Natural killer cell (primary cell): ENCODE measurements around the gene SEH1L. TPM values are rescaled to one million over a fixed set of nuclear protein-coding genes. Genes with fewer than 3 reads are reported as not detected.
A peak's percentile ranks its signal among the peaks of the same experiment; 100 is the strongest.

Experiments used
- ATAC-seq, 3 donors: fragments of 150-1000 bp in 2 of 3; fragments of 200-7000 bp in 1 of 3; cut with Tn5 transposase; 1 replicate in 1 of 3; 2 replicates in 2 of 3; pipeline ENCODE4 v1.10.0; 2021; ENCODE audit warnings: mild to moderate bottlenecking in 2 of 3, moderate library complexity in 2 of 3
- DNase-seq, 2 donors: peaks; one replicate each; pipeline versions ENCODE4 v3.0.0 to v3.0.0-alpha.2; 2013 to 2021; ENCODE audit warnings: mixed read lengths in 1 of 2
- H3K27ac ChIP-seq: one replicate; pipeline ENCODE4 v1.5.1; 2013; ENCODE audit warnings: mild to moderate bottlenecking, low read length
- H3K27me3 ChIP-seq: one replicate; pipeline ENCODE4 v1.6.1; 2013; ENCODE audit warnings: low read length; ENCODE audit not compliant: control insufficient read depth, insufficient read depth
- H3K36me3 ChIP-seq: one replicate; pipeline ENCODE4 v1.6.1; 2013; ENCODE audit warnings: low read length; ENCODE audit not compliant: control insufficient read depth, insufficient read depth
- H3K4me1 ChIP-seq: one replicate; pipeline ENCODE4 v1.6.1; 2013; ENCODE audit warnings: low read length; ENCODE audit not compliant: control insufficient read depth, insufficient read depth
- H3K4me3 ChIP-seq: one replicate; pipeline ENCODE4 v1.5.1; 2013; ENCODE audit warnings: low read length
- H3K9me3 ChIP-seq: one replicate; pipeline ENCODE4 v1.6.1; 2013; ENCODE audit warnings: low read length; ENCODE audit not compliant: control insufficient read depth, insufficient read depth
- H3K27ac Mint-ChIP-seq, 2 donors: one replicate each; pipeline ENCODE4 v1.8.0; 2022; ENCODE audit warnings: mild to moderate bottlenecking in 2 of 2, mixed read lengths in 2 of 2, moderate library complexity in 1 of 2
- H3K27me3 Mint-ChIP-seq, 2 donors: one replicate each; pipeline ENCODE4 v1.8.0; 2022; ENCODE audit warnings: low read depth in 2 of 2, mixed read lengths in 2 of 2
- H3K36me3 Mint-ChIP-seq: one replicate; pipeline ENCODE4 v1.8.0; 2022; ENCODE audit warnings: mixed read lengths
- H3K4me1 Mint-ChIP-seq, 2 donors: one replicate each; pipeline ENCODE4 v1.8.0; 2022; ENCODE audit warnings: mixed read lengths in 2 of 2
- H3K4me3 Mint-ChIP-seq: one replicate; pipeline ENCODE4 v1.8.0; 2022; ENCODE audit warnings: mild to moderate bottlenecking, moderate library complexity, mixed read lengths
- H3K9me3 Mint-ChIP-seq, 2 donors: one replicate each; pipeline ENCODE4 v1.8.0; 2022; ENCODE audit warnings: mixed read lengths in 2 of 2
- CTCF ChIP-seq: fragments of 200-600 bp; IDR thresholded peaks from one replicate; pipeline ENCODE4 v1.8.0; 2022; ENCODE audit warnings: antibody characterized with exemption
- WGBS: methylation state at CpG from one replicate; pipeline ENCODE4 v1.1.7; 2013; ENCODE audit warnings: missing lambda C conversion rate; ENCODE audit not compliant: insufficient coverage; 5-methylcytosine and 5-hydroxymethylcytosine counted together
- intact Hi-C: fragments of 100-400 bp; cut with micrococcal nuclease; formaldehyde crosslinking; loops from one replicate; pipeline ENCODE4 v1.14.2; 2022
- total RNA-seq, 4 donors: library from RNA; stranded (reverse); fragments of 120-200 nt in 1 of 4; gene quantifications; one replicate each; pipeline versions ENCODE4 v1.2.3 to v1.2.4, GENCODE V29; 2013 to 2022

Gene SEH1L
- total RNA-seq, 3 donors from 2014 or later (not counting 1 experiment from before 2014, with no cell fraction given) = 24.5 to 28.4 (median 26.5) TPM

GRCh38 chr18:12944709-12945108 is 3.1 kb upstream of the SEH1L start:
- H3K27ac ChIP-seq = no peak overlapping the region
- DNase-seq = peak in 1 of 2 donors; percentile 13
- intact Hi-C loops = loop anchor here (5.0 kb wide), 2 partner anchors 62 to 783 kb away; partner anchors contain the start of genes FAM210A, PTPN2 and RNMT
- no peaks in the 10 kb centered on the region for H3K9me3 ChIP-seq
- peaks cover 17% of the 10 kb centered on the region for H3K4me1 ChIP-seq
- H3K27me3 Mint-ChIP-seq = no peaks in the 10 kb centered on the region
- no peaks in the 10 kb centered on the region for H3K36me3 ChIP-seq
- 72% methylated on average over 4 of the region's 4 CpGs for WGBS
- no peaks in the 10 kb centered on the region for H3K27me3 ChIP-seq
- no peak for TF ChIP-seq CTCF
- H3K36me3 Mint-ChIP-seq = no peaks in the 10 kb centered on the region
- no peak overlapping the region for H3K27ac Mint-ChIP-seq
- H3K4me1 Mint-ChIP-seq = peaks cover 11 to 16% of the 10 kb centered on the region in 2 donors
- H3K9me3 Mint-ChIP-seq = no peaks in the 10 kb centered on the region
- no peak for ATAC-seq
- H3K4me3 ChIP-seq = no peak overlapping the region
- no peak overlapping the region for H3K4me3 Mint-ChIP-seq

GRCh38 chr18:12946549-12947284 is 1.1 kb upstream of the SEH1L start:
- peak overlapping the region; percentile 90 to 92 for H3K27ac Mint-ChIP-seq
- intact Hi-C loops = loop anchor here (5.0 kb wide), 2 partner anchors 64 to 781 kb away; partner anchors contain the start of genes FAM210A, PTPN2 and RNMT
- no peak for TF ChIP-seq CTCF
- H3K4me3 Mint-ChIP-seq = peak overlapping the region; percentile 97
- H3K36me3 ChIP-seq = no peaks in the 10 kb centered on the region
- ATAC-seq (no peak), DNase-seq (no peak)
- H3K27me3 Mint-ChIP-seq = no peaks in the 10 kb centered on the region
- no peaks in the 10 kb centered on the region for H3K27me3 ChIP-seq
- H3K9me3 Mint-ChIP-seq = no peaks in the 10 kb centered on the region
- H3K36me3 Mint-ChIP-seq = no peaks in the 10 kb centered on the region
- WGBS = 7% methylated on average over 15 of the region's 15 CpGs
- peaks cover 11 to 16% of the 10 kb centered on the region in 2 donors for H3K4me1 Mint-ChIP-seq
- no peaks in the 10 kb centered on the region for H3K9me3 ChIP-seq
- H3K4me1 ChIP-seq = peaks cover 17% of the 10 kb centered on the region
- peak overlapping the region; percentile 93 for H3K27ac ChIP-seq
- peak overlapping the region; percentile 93 for H3K4me3 ChIP-seq

GRCh38 chr18:12948050-12948804 is 416 bp downstream of the SEH1L start:
- no peaks in the 10 kb centered on the region for H3K36me3 Mint-ChIP-seq
- Histone ChIP-seq H3K36me3 (no peaks in the 10 kb centered on the region), H3K9me3 (no peaks in the 10 kb centered on the region), H3K27ac (peak overlapping the region; percentile 96), H3K27me3 (no peaks in the 10 kb centered on the region), H3K4me3 (peak overlapping the region; percentile 79), H3K4me1 (peaks cover 17% of the 10 kb centered on the region)
- H3K4me3 Mint-ChIP-seq = peak overlapping the region; percentile 97
- H3K9me3 Mint-ChIP-seq = no peaks in the 10 kb centered on the region
- TF ChIP-seq CTCF = no peak
- DNase-seq = peak; percentile 96 to 98
- peak; percentile 77 to 90 (median 81) for ATAC-seq
- intact Hi-C loops = loop anchor here (1.0 to 5.0 kb wide), 4 partner anchors 44 to 779 kb away; partner anchors contain the start of genes AFG3L2, FAM210A, PTPN2 and RNMT
- no peaks in the 10 kb centered on the region for H3K27me3 Mint-ChIP-seq
- H3K27ac Mint-ChIP-seq = peak overlapping the region; percentile 90 to 92
- 1% methylated on average over 81 of the region's 81 CpGs for WGBS
- H3K4me1 Mint-ChIP-seq = peaks cover 11 to 16% of the 10 kb centered on the region in 2 donors
